Mucosa of stomach (tissue), 1 donor: ENCODE data around the gene SLC37A1.

ENCODE experiments used
- H3K27me3 ChIP-seq: one replicate; pipeline ENCODE4 v1.7.0; 2013; ENCODE audit warnings: mild to moderate bottlenecking, low read length; ENCODE audit not compliant: control insufficient read depth, insufficient read depth
- H3K36me3 ChIP-seq: one replicate; pipeline ENCODE4 v1.7.0; 2013; ENCODE audit warnings: low read length; ENCODE audit not compliant: control insufficient read depth, insufficient read depth
- H3K4me1 ChIP-seq: one replicate; pipeline ENCODE4 v1.7.0; 2013; ENCODE audit warnings: mild to moderate bottlenecking, low read length; ENCODE audit not compliant: control insufficient read depth, insufficient read depth
- H3K4me3 ChIP-seq: one replicate; pipeline ENCODE4 v1.7.0; 2013; ENCODE audit warnings: low read length
- H3K9ac ChIP-seq: one replicate; pipeline ENCODE4 v1.7.0; 2013; ENCODE audit warnings: mild to moderate bottlenecking, low read length, moderate library complexity
- H3K9me3 ChIP-seq: one replicate; pipeline ENCODE4 v1.7.0; 2013; ENCODE audit warnings: mild to moderate bottlenecking, low read length, moderate library complexity; ENCODE audit not compliant: control insufficient read depth
- donor health status: Pancreatic carcinoma.

SLC37A1 gene

GRCh38 chr21:42486072-42486471 is 27.6 kb upstream of the SLC37A1 start:
- H3K27me3 ChIP-seq, result no peaks in the 10 kb centered on the region
- no peaks in the 10 kb centered on the region for H3K9me3 ChIP-seq
- no peak overlapping the region for H3K9ac ChIP-seq
- H3K36me3 ChIP-seq, result no peaks in the 10 kb centered on the region
- no peak overlapping the region for H3K4me3 ChIP-seq
- peaks cover 23% of the 10 kb centered on the region for H3K4me1 ChIP-seq

GRCh38 chr21:42486531-42486930 is 27.1 kb upstream of the SLC37A1 start:
- no peak overlapping the region for H3K9ac ChIP-seq
- H3K9me3 ChIP-seq, result no peaks in the 10 kb centered on the region
- H3K4me3 ChIP-seq, result no peak overlapping the region
- H3K4me1 ChIP-seq, result peaks cover 23% of the 10 kb centered on the region
- H3K27me3 ChIP-seq, result no peaks in the 10 kb centered on the region
- no peaks in the 10 kb centered on the region for H3K36me3 ChIP-seq

GRCh38 chr21:42489006-42489563 is 24.6 kb upstream of the SLC37A1 start:
- H3K4me1 ChIP-seq, result peaks cover 20% of the 10 kb centered on the region
- H3K36me3 ChIP-seq, result no peaks in the 10 kb centered on the region
- no peaks in the 10 kb centered on the region for H3K27me3 ChIP-seq
- H3K9ac ChIP-seq, result no peak overlapping the region
- H3K4me3 ChIP-seq, result no peak overlapping the region
- H3K9me3 ChIP-seq, result no peaks in the 10 kb centered on the region

GRCh38 chr21:42489991-42490390 is 23.7 kb upstream of the SLC37A1 start:
- H3K9me3 ChIP-seq, result no peaks in the 10 kb centered on the region
- no peaks in the 10 kb centered on the region for H3K27me3 ChIP-seq
- no peaks in the 10 kb centered on the region for H3K36me3 ChIP-seq
- peaks cover 22% of the 10 kb centered on the region for H3K4me1 ChIP-seq
- no peak overlapping the region for H3K9ac ChIP-seq
- H3K4me3 ChIP-seq, result no peak overlapping the region

- Histone ChIP-seq H3K4me3 (no peak overlapping the region), H3K9ac (no peak overlapping the region), H3K36me3 (no peaks in the 10 kb centered on the region), H3K9me3 (no peaks in the 10 kb centered on the region), H3K4me1 (peaks cover 29% of the 10 kb centered on the region), H3K27me3 (no peaks in the 10 kb centered on the region)
Observed at GRCh38 chr21:42490720-42491119, 22.9 kb upstream of the SLC37A1 start.

GRCh38 chr21:42491328-42491727 is 22.3 kb upstream of the SLC37A1 start:
- H3K36me3 ChIP-seq, result no peaks in the 10 kb centered on the region
- peaks cover 31% of the 10 kb centered on the region for H3K4me1 ChIP-seq
- no peak overlapping the region for H3K4me3 ChIP-seq
- H3K9ac ChIP-seq, result no peak overlapping the region
- no peaks in the 10 kb centered on the region for H3K27me3 ChIP-seq
- no peaks in the 10 kb centered on the region for H3K9me3 ChIP-seq

- H3K4me1 ChIP-seq, result peaks cover 38% of the 10 kb centered on the region
- no peaks in the 10 kb centered on the region for H3K27me3 ChIP-seq
- no peak overlapping the region for H3K9ac ChIP-seq
- no peak overlapping the region for H3K4me3 ChIP-seq
- H3K36me3 ChIP-seq, result no peaks in the 10 kb centered on the region
- H3K9me3 ChIP-seq, result no peaks in the 10 kb centered on the region
Observed at GRCh38 chr21:42492201-42492600, 21.5 kb upstream of the SLC37A1 start.

GRCh38 chr21:42493109-42494060 is 20.3 kb upstream of the SLC37A1 start:
- Histone ChIP-seq H3K4me3 (no peak overlapping the region), H3K27me3 (no peaks in the 10 kb centered on the region), H3K9me3 (no peaks in the 10 kb centered on the region), H3K36me3 (no peaks in the 10 kb centered on the region), H3K9ac (no peak overlapping the region), H3K4me1 (peaks cover 38% of the 10 kb centered on the region)

- H3K27me3 ChIP-seq, result no peaks in the 10 kb centered on the region
- H3K4me3 ChIP-seq, result no peak overlapping the region
- no peaks in the 10 kb centered on the region for H3K36me3 ChIP-seq
- H3K4me1 ChIP-seq, result peaks cover 38% of the 10 kb centered on the region
- H3K9me3 ChIP-seq, result no peaks in the 10 kb centered on the region
- H3K9ac ChIP-seq, result peak overlapping the region; percentile 35
Observed at GRCh38 chr21:42495027-42495426, 18.6 kb upstream of the SLC37A1 start.

GRCh38 chr21:42495765-42496119 is 17.9 kb upstream of the SLC37A1 start:
- Histone ChIP-seq H3K27me3 (no peaks in the 10 kb centered on the region), H3K36me3 (no peaks in the 10 kb centered on the region), H3K4me3 (peak overlapping the region; percentile 29), H3K9ac (peak overlapping the region; percentile 35), H3K4me1 (peaks cover 36% of the 10 kb centered on the region), H3K9me3 (no peaks in the 10 kb centered on the region)

- no peaks in the 10 kb centered on the region for H3K9me3 ChIP-seq
- H3K4me3 ChIP-seq, result peak within 1 kb of the TSS; percentile 91
- H3K27me3 ChIP-seq, result no peaks in the 10 kb centered on the region
- H3K36me3 ChIP-seq, result no peaks in the 10 kb centered on the region
- peaks cover 37% of the 10 kb centered on the region for H3K4me1 ChIP-seq
- peak within 1 kb of the TSS; percentile 95 for H3K9ac ChIP-seq
Observed at GRCh38 chr21:42496120-42496838, 17.4 kb upstream of the SLC37A1 start, which contains the start of gene RSPH1. Gene RSPH1, minus strand, starts transcription at chr21:42496224. Its CDS starts 38 bp downstream, at chr21:42496186.

- H3K4me3 ChIP-seq, result peak overlapping the region; percentile 91
- H3K27me3 ChIP-seq, result no peaks in the 10 kb centered on the region
- H3K4me1 ChIP-seq, result peaks cover 37% of the 10 kb centered on the region
- H3K9ac ChIP-seq, result peak overlapping the region; percentile 95
- H3K36me3 ChIP-seq, result no peaks in the 10 kb centered on the region
- H3K9me3 ChIP-seq, result no peaks in the 10 kb centered on the region
Observed at GRCh38 chr21:42496839-42497202, 16.8 kb upstream of the SLC37A1 start.
